COLO829 (cell line): ENCODE results near the gene LRRC27.

Experiments
- DNase-seq: peaks from one replicate; pipeline ENCODE4 v3.0.0; 2012; ENCODE audit warnings: low spot score

Gene LRRC27

GRCh38 chr10:132357286-132358058, 25.5 kb downstream of the LRRC27 start:
- no peak for DNase-seq

GRCh38 chr10:132359305-132360040, 27.5 kb downstream of the LRRC27 start:
- DNase-seq, result no peak

- no peak for DNase-seq
Measured at GRCh38 chr10:132360766-132361447, 28.9 kb downstream of the LRRC27 start.

- DNase-seq, result no peak
Measured at GRCh38 chr10:132361581-132362101, 29.6 kb downstream of the LRRC27 start.

GRCh38 chr10:132362151-132362611, 30.2 kb downstream of the LRRC27 start:
- DNase-seq, result no peak

GRCh38 chr10:132363376-132363775, 31.4 kb downstream of the LRRC27 start:
- DNase-seq, result no peak

- DNase-seq, result no peak
Measured at GRCh38 chr10:132363921-132364593, 32.1 kb downstream of the LRRC27 start.

- DNase-seq, result no peak
Measured at GRCh38 chr10:132364594-132364970, 32.6 kb downstream of the LRRC27 start.

- no peak for DNase-seq
Measured at GRCh38 chr10:132365102-132365501, 33.1 kb downstream of the LRRC27 start.

GRCh38 chr10:132366006-132366405, 34.0 kb downstream of the LRRC27 start:
- DNase-seq, result no peak

GRCh38 chr10:132366499-132366898, 34.5 kb downstream of the LRRC27 start:
- DNase-seq, result no peak

- no peak for DNase-seq
Measured at GRCh38 chr10:132368391-132368790, 36.4 kb downstream of the LRRC27 start.

GRCh38 chr10:132368881-132369635, 37.1 kb downstream of the LRRC27 start:
- no peak for DNase-seq

GRCh38 chr10:132369636-132370185, 37.7 kb downstream of the LRRC27 start:
- no peak for DNase-seq

GRCh38 chr10:132370426-132371340, 38.7 kb downstream of the LRRC27 start:
- no peak for DNase-seq

- no peak for DNase-seq
Measured at GRCh38 chr10:132371641-132372081, 39.7 kb downstream of the LRRC27 start.

- DNase-seq, result no peak
Measured at GRCh38 chr10:132372516-132373095, 40.6 kb downstream of the LRRC27 start.

- no peak for DNase-seq
Measured at GRCh38 chr10:132373241-132373955, 41.4 kb downstream of the LRRC27 start.

- no peak for DNase-seq
Measured at GRCh38 chr10:132374176-132374575, 42.2 kb downstream of the LRRC27 start.
